SK-N-SH (cell line): Measurements from ENCODE around the gene MKRN2. TPM values are rescaled to one million over a fixed set of nuclear protein-coding genes. Genes with fewer than 3 reads are reported as not detected.

Source experiments
- CTCF ChIA-PET: fragments of 300-600, 350-600 bp; formaldehyde crosslinking; extraction: SDS; loops from one replicate; lab custom pipeline; 2021; lab: Yijun Ruan, JAX
- POLR2A ChIA-PET: fragments of 350-600 bp; sonication (Branson Sonifier 250); formaldehyde crosslinking; extraction: SDS; loops from one replicate; lab custom pipeline; 2020; ENCODE audit warnings: antibody characterized with exemption, inconsistent platforms; lab: Yijun Ruan, JAX
- DNase-seq: peaks from one replicate; pipeline ENCODE4 v3.0.0; 2012
- H2AFZ ChIP-seq: fragments of 200-600 bp; sonication (generic); 2 replicates; pipeline ENCODE4 v1.8.1; 2016; ENCODE audit warnings: antibody characterized with exemption, mild to moderate bottlenecking, low read depth
- H3F3A ChIP-seq: fragments of 200-600 bp; sonication (generic); replicated peaks from 2 replicates; pipeline ENCODE3; 2016; ENCODE audit warnings: antibody characterized with exemption, mild to moderate bottlenecking; ENCODE audit not compliant: insufficient read depth
- H3K27ac ChIP-seq, 2 experiments: fragments of 200-500 bp in 1 of 2; fragments of 200-600 bp in 1 of 2; sonication (Bioruptor generic) in 1 of 2; sonication (generic), shearing (Covaris generic) in 1 of 2; 2 replicates each; pipeline versions ENCODE4 v1.5.1 to v1.6.1; 2014 to 2016; ENCODE audit warnings: low read depth in 2 of 2, inconsistent platforms in 1 of 2, low read length in 1 of 2, mild to moderate bottlenecking in 1 of 2, mixed read lengths in 1 of 2
- H3K27me3 ChIP-seq: fragments of 200-600 bp; sonication (generic), shearing (Covaris generic); 2 replicates; pipeline ENCODE4 v1.6.1; 2016; ENCODE audit warnings: mixed run types; ENCODE audit not compliant: insufficient read depth
- H3K36me3 ChIP-seq, 2 experiments: fragments of 200-500 bp in 1 of 2; fragments of 200-600 bp in 1 of 2; sonication (Bioruptor generic) in 1 of 2; sonication (generic) in 1 of 2; replicated peaks in 1 of 2; 2 replicates each; pipeline versions ENCODE3 to v1.5.1; 2014 to 2016; ENCODE audit warnings: low read length in 1 of 2, mild to moderate bottlenecking in 1 of 2; ENCODE audit not compliant: insufficient read depth in 2 of 2, control insufficient read depth in 1 of 2
- H3K4me1 ChIP-seq, 2 experiments: fragments of 200-500 bp in 1 of 2; fragments of 200-600 bp in 1 of 2; sonication (Bioruptor generic) in 1 of 2; sonication (generic), shearing (Covaris generic) in 1 of 2; 2 replicates each; pipeline versions ENCODE4 v1.5.1 to v1.6.1; 2014 to 2016; ENCODE audit warnings: low read depth in 1 of 2, low read length in 1 of 2, mixed run types in 1 of 2; ENCODE audit not compliant: insufficient read depth in 2 of 2, control insufficient read depth in 1 of 2
- H3K4me2 ChIP-seq: fragments of 200-600 bp; sonication (generic), shearing (Covaris generic); 2 replicates; pipeline ENCODE4 v1.6.1; 2017; ENCODE audit warnings: mixed run types
- H3K4me3 ChIP-seq, 2 experiments: fragments of 200-500 bp in 1 of 2; fragments of 200-600 bp in 1 of 2; sonication (Bioruptor generic) in 1 of 2; sonication (generic), shearing (Covaris generic) in 1 of 2; 2 replicates each; pipeline versions ENCODE4 v1.5.1 to v1.8.1; 2014 to 2016; ENCODE audit warnings: low read depth in 2 of 2, inconsistent platforms in 1 of 2, low read length in 1 of 2, mild to moderate bottlenecking in 1 of 2, mixed read lengths in 1 of 2, moderate library complexity in 1 of 2
- H3K79me2 ChIP-seq: fragments of 200-600 bp; sonication (generic); 2 replicates; pipeline ENCODE4 v1.8.1; 2017; ENCODE audit warnings: mild to moderate bottlenecking; ENCODE audit not compliant: insufficient read depth
- H3K9ac ChIP-seq: fragments of 200-600 bp; sonication (generic); 2 replicates; pipeline ENCODE4 v1.6.1; 2017; ENCODE audit warnings: mixed run types
- H3K9me2 ChIP-seq: fragments of 200-600 bp; sonication (generic); 2 replicates; pipeline ENCODE4 v1.6.1; 2017; ENCODE audit warnings: mixed run types
- H3K9me3 ChIP-seq: fragments of 200-600 bp; sonication (generic); 2 replicates; pipeline ENCODE4 v1.6.1; 2017; ENCODE audit warnings: mixed run types, mild to moderate bottlenecking, moderate library complexity
- H4K20me1 ChIP-seq: fragments of 200-600 bp; sonication (generic); 2 replicates; pipeline ENCODE4 v1.6.1; 2017; ENCODE audit warnings: mild to moderate bottlenecking, mixed run types; ENCODE audit not compliant: insufficient read depth
- CHD2 ChIP-seq: fragments of 150-350 bp; IDR thresholded peaks from 2 replicates; pipeline ENCODE4 v1.6.1; 2018; ENCODE audit warnings: low read length; ENCODE audit not compliant: partially characterized antibody
- ELF1 ChIP-seq: IDR thresholded peaks from 2 replicates; pipeline ENCODE4 v1.4.0; 2012
- EP300 ChIP-seq, 2 experiments: IDR thresholded peaks; 2 replicates each; pipeline versions ENCODE4 v1.4.0 to v1.6.1; 2012; ENCODE audit warnings: borderline replicate concordance in 1 of 2, low read depth in 1 of 2, low read length in 1 of 2
- FOSL2 ChIP-seq: IDR thresholded peaks from 2 replicates; pipeline ENCODE4 v1.4.0; 2012; ENCODE audit warnings: low read depth, mild to moderate bottlenecking, moderate library complexity, borderline replicate concordance
- GABPA ChIP-seq: IDR thresholded peaks from 2 replicates; pipeline ENCODE4 v1.4.0; 2012; ENCODE audit warnings: low read depth, mild to moderate bottlenecking
- GATA2 ChIP-seq: sonication (generic); formaldehyde crosslinking; IDR thresholded peaks from 2 replicates; pipeline ENCODE4 v1.5.0; 2020; ENCODE audit warnings: mild to moderate bottlenecking, missing genetic modification reagents
- JUND ChIP-seq: IDR thresholded peaks from 2 replicates; pipeline ENCODE4 v1.4.0; 2012
- MEF2A ChIP-seq: IDR thresholded peaks from 2 replicates; pipeline ENCODE4 v1.4.0; 2012; ENCODE audit warnings: low read depth, borderline replicate concordance
- MXI1 ChIP-seq: IDR thresholded peaks from 2 replicates; pipeline ENCODE4 v1.6.1; 2012; ENCODE audit warnings: mild to moderate bottlenecking, low read depth, low read length, improper control_type of control experiment
- RAD21 ChIP-seq: IDR thresholded peaks from 2 replicates; pipeline ENCODE4 v1.6.1; 2012; ENCODE audit warnings: mild to moderate bottlenecking, low read length
- RCOR1 ChIP-seq: fragments of 150-350 bp; IDR thresholded peaks from 2 replicates; pipeline ENCODE4 v1.6.1; 2017; ENCODE audit warnings: antibody characterized with exemption, low read length
- SMC3 ChIP-seq: IDR thresholded peaks from 2 replicates; pipeline ENCODE4 v1.6.1; 2012; ENCODE audit warnings: low read depth, low read length, improper control_type of control experiment
- TAF1 ChIP-seq: IDR thresholded peaks from 2 replicates; pipeline ENCODE4 v1.6.1; 2012; ENCODE audit warnings: low read depth, mild to moderate bottlenecking, low read length, moderate library complexity, borderline replicate concordance
- TCF12 ChIP-seq: IDR thresholded peaks from 2 replicates; pipeline ENCODE4 v1.4.0; 2012
- TEAD4 ChIP-seq: IDR thresholded peaks from 2 replicates; pipeline ENCODE4 v1.4.0; 2012; ENCODE audit warnings: mild to moderate bottlenecking, borderline replicate concordance; ENCODE audit not compliant: insufficient read depth
- YY1 ChIP-seq: IDR thresholded peaks from 2 replicates; pipeline ENCODE4 v1.4.0; 2012; ENCODE audit warnings: low read depth, mild to moderate bottlenecking
- WGBS: methylation state at CpG from one replicate; pipeline ENCODE4 v1.1.6; 2017; ENCODE audit warnings: low lambda C conversion rate; 5-methylcytosine and 5-hydroxymethylcytosine counted together
- polyA plus RNA-seq, 3 experiments: library from polyadenylated mRNA; depleted of rRNA; stranded (reverse); fragments of >200 nt; gene quantifications; 2 replicates each; pipeline ENCODE4 v1.2.3, GENCODE V29; 2012
- TF ChIP-seq, protein P1 (sequence below): fragments of 150-350 bp; IDR thresholded peaks from 2 replicates; pipeline ENCODE4 v1.6.1; 2017; ENCODE audit warnings: antibody characterized with exemption, low read length, low read depth, borderline replicate concordance
- TF ChIP-seq, protein P2 (sequence below): IDR thresholded peaks from 2 replicates; pipeline ENCODE4 v1.6.1; 2012; ENCODE audit warnings: mild to moderate bottlenecking, low read depth, low read length, moderate library complexity
- TF ChIP-seq, protein P3 (sequence below): IDR thresholded peaks from 2 replicates; pipeline ENCODE4 v1.4.0; 2012; ENCODE audit warnings: low read depth, borderline replicate concordance

Gene MKRN2
- polyA plus RNA-seq, 1 of the 3 experiments (the other 2 are of a cell fraction): 29.8 TPM

DNA sequence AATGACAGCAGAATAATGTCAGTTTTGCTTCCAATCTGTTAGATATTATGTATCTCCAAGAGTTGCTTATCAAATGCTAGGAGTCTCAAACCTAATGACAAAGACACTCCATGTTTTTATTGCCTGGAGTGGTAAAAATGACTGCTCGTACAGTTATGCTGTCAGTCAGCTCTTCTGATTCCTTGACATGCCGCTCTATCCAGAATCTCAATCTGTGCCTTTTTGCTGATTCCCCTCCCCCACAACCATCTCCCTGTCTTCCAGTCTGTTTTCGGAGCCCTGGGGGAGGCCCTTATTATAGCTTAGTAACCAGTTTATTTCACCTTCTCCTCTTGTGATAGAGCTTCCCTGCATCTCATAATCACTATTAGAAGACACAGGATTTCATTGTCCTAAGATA lies 2.6 kb downstream of the MKRN2 start:
- DNase-seq: no peak
- 0 out of 2 replicates have a peak overlapping the region, but pooled peaks have one; percentile 74 for H3K4me2 ChIP-seq
- no peaks in the 10 kb centered on the region for H3F3A ChIP-seq
- H3K9me3 ChIP-seq: no peaks in the 10 kb centered on the region
- peaks cover 54% of the 10 kb centered on the region for H4K20me1 ChIP-seq
- 97% methylated on average over 3 of the region's 3 CpGs for WGBS
- H3K9ac ChIP-seq: no peak overlapping the region
- H2AFZ ChIP-seq: no peak overlapping the region
- H3K4me1 ChIP-seq: peaks cover 8 to 16% of the 10 kb centered on the region in 2 experiments; a peak in 3 of 4 replicates
- H3K27ac ChIP-seq: no peak overlapping the region
- TF ChIP-seq ELF1 (no peak), TCF12 (no peak), FOSL2 (no peak), MEF2A (no peak), RCOR1 (no peak), GATA2 (CRISPR knock-in tag) (no peak), YY1 (no peak), JUND (no peak), RAD21 (no peak), GABPA (no peak), EP300 (IDR thresholded peaks at IDR 0.05; ENCODE audit: borderline replicate concordance in 1 of 2, low read depth in 1 of 2, low read length in 1 of 2) (no peak), TAF1 (no peak), TEAD4 (no peak), SMC3 (no peak), MXI1 (no peak), CHD2 (no peak)
- TF ChIP-seq, protein P1, sequence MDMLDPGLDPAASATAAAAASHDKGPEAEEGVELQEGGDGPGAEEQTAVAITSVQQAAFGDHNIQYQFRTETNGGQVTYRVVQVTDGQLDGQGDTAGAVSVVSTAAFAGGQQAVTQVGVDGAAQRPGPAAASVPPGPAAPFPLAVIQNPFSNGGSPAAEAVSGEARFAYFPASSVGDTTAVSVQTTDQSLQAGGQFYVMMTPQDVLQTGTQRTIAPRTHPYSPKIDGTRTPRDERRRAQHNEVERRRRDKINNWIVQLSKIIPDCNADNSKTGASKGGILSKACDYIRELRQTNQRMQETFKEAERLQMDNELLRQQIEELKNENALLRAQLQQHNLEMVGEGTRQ: no peak
- TF ChIP-seq, protein P2, sequence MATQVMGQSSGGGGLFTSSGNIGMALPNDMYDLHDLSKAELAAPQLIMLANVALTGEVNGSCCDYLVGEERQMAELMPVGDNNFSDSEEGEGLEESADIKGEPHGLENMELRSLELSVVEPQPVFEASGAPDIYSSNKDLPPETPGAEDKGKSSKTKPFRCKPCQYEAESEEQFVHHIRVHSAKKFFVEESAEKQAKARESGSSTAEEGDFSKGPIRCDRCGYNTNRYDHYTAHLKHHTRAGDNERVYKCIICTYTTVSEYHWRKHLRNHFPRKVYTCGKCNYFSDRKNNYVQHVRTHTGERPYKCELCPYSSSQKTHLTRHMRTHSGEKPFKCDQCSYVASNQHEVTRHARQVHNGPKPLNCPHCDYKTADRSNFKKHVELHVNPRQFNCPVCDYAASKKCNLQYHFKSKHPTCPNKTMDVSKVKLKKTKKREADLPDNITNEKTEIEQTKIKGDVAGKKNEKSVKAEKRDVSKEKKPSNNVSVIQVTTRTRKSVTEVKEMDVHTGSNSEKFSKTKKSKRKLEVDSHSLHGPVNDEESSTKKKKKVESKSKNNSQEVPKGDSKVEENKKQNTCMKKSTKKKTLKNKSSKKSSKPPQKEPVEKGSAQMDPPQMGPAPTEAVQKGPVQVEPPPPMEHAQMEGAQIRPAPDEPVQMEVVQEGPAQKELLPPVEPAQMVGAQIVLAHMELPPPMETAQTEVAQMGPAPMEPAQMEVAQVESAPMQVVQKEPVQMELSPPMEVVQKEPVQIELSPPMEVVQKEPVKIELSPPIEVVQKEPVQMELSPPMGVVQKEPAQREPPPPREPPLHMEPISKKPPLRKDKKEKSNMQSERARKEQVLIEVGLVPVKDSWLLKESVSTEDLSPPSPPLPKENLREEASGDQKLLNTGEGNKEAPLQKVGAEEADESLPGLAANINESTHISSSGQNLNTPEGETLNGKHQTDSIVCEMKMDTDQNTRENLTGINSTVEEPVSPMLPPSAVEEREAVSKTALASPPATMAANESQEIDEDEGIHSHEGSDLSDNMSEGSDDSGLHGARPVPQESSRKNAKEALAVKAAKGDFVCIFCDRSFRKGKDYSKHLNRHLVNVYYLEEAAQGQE: no peak
- TF ChIP-seq, protein P3, sequence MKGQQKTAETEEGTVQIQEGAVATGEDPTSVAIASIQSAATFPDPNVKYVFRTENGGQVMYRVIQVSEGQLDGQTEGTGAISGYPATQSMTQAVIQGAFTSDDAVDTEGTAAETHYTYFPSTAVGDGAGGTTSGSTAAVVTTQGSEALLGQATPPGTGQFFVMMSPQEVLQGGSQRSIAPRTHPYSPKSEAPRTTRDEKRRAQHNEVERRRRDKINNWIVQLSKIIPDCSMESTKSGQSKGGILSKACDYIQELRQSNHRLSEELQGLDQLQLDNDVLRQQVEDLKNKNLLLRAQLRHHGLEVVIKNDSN: no peak
- TF ChIP-seq, all 33 proteins: peak for 0
- Histone ChIP-seq H3K9me2 (no peaks in the 10 kb centered on the region), H3K36me3 (no peaks in the 10 kb centered on the region), H3K79me2 (peaks cover 75% of the 10 kb centered on the region), H3K27me3 (no peaks in the 10 kb centered on the region), H3K4me3 (no peak overlapping the region)
- CTCF ChIA-PET: interaction anchor here (1.3 to 1.4 kb wide), 2 partner anchors 18 to 424 kb away, joined by 3 to 4 read pairs; no protein-coding TSS in a partner anchor
- POLR2A ChIA-PET: no interaction called here
